ENCODE data around the gene PCDH9.

The PCDH9 gene

GRCh38 chr13:67197704-67198103 is 32.4 kb downstream of the PCDH9 start:
- TF ChIP-seq CTCF (conservative IDR thresholded peaks at IDR 0.05; ENCODE audit: low read depth, low read length): no peak
- DNase-seq (ENCODE audit: low read depth): no peak
- H3K4me3 ChIP-seq (ENCODE audit: low read depth, low read length): no peak overlapping the region

GRCh38 chr13:67193979-67194378 is 36.2 kb downstream of the PCDH9 start:
- no peak for TF ChIP-seq CTCF (conservative IDR thresholded peaks at IDR 0.05; ENCODE audit: low read depth, low read length)
- no peak for DNase-seq (ENCODE audit: low read depth)
- H3K4me3 ChIP-seq (ENCODE audit: low read depth, low read length): no peak overlapping the region

DNA sequence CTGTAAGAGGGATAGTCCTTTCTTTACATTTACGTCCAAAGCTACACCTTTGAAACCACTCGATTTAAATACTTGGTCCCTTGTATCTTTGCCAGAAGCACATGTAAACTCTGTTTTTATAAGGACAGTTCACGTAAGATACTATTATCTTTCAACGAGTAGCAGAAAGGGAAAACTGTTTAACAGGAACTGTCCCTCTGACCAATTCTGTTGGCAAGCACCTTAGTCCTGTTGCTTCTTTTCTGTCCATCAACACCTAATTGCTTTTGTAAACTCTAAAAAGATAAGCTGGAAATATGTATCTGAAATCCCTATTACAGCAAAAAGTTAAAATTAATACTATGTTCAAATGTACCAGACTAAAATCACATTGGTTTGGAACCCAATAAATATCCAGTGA is 37.4 kb downstream of the PCDH9 start:
- no peak overlapping the region for H3K4me3 ChIP-seq (ENCODE audit: low read depth, low read length)
- no peak for DNase-seq (ENCODE audit: low read depth)
- TF ChIP-seq CTCF (conservative IDR thresholded peaks at IDR 0.05; ENCODE audit: low read depth, low read length): no peak

- peak; percentile 13 for DNase-seq (ENCODE audit: low read depth)
- H3K4me3 ChIP-seq (ENCODE audit: low read depth, low read length): no peak overlapping the region
- no peak for TF ChIP-seq CTCF (conservative IDR thresholded peaks at IDR 0.05; ENCODE audit: low read depth, low read length)
Measured at GRCh38 chr13:67186995-67187569, 43.1 kb downstream of the PCDH9 start.

DNA sequence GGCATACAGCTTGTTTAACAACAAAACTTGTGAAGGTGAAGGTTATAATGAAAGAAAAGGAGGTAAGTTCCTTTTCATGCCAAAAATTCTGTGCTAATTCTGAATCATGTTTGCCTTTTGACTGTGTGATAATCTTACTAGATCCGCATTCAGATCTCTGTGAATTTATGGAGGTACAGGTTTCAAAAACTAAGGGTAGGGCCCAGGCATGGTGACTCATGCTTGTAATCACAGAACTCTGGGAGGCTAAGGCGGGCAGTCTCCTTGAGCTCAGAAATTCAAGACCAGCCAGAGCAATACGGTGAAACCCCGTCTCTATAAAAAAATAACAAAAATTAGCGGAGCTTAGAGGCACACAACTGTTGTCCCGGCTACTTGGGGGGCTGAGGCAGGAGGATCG is 45.9 kb downstream of the PCDH9 start:
- H3K4me3 ChIP-seq (ENCODE audit: low read depth, low read length): no peak overlapping the region
- no peak for DNase-seq (ENCODE audit: low read depth)
- TF ChIP-seq CTCF (conservative IDR thresholded peaks at IDR 0.05; ENCODE audit: low read depth, low read length): no peak

DNA sequence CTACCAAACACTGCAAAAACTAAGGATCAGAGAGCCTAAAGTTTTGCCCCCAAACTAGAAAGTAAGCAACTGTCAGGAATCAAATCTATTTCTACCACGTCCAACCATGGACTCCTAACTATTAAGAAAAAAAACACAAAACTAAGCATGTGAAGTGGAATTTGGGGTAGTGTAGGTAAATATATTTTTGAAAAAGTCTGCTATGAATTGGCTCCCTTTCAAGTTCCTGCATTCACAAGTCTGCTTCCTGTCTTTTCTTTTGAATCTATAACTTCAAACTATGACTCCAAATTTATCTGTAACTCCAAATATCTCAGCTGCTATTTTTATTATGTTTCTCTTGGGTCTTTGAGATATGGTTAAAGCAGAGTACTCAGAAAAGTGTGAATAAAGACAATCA is 47.0 kb downstream of the PCDH9 start:
- no peak for TF ChIP-seq CTCF (conservative IDR thresholded peaks at IDR 0.05; ENCODE audit: low read depth, low read length)
- DNase-seq (ENCODE audit: low read depth): no peak
- H3K4me3 ChIP-seq (ENCODE audit: low read depth, low read length): no peak overlapping the region

- TF ChIP-seq CTCF (conservative IDR thresholded peaks at IDR 0.05; ENCODE audit: low read depth, low read length): no peak
- no peak overlapping the region for H3K4me3 ChIP-seq (ENCODE audit: low read depth, low read length)
- no peak for DNase-seq (ENCODE audit: low read depth)
Measured at GRCh38 chr13:67175836-67176459, 54.2 kb downstream of the PCDH9 start.
